GM12864 (cell line): ENCODE measurements around the gene SLC1A5.

Experiments used
- DNase-seq: peaks from one replicate; pipeline ENCODE4 v3.0.0-alpha.2; 2011; ENCODE audit warnings: low read depth
- H3K4me3 ChIP-seq: 2 replicates; pipeline ENCODE4 v1.5.1; 2011; ENCODE audit warnings: mild to moderate bottlenecking, low read depth, low read length, control low read depth
- CTCF ChIP-seq: IDR thresholded peaks from 2 replicates; pipeline ENCODE4 v1.5.1; 2011; ENCODE audit warnings: low read depth, mild to moderate bottlenecking, moderate library complexity, low read length, control low read depth, inconsistent platforms; ENCODE audit errors: missing control alignments

The SLC1A5 gene

GRCh38 chr19:46788262-46788967 is at the start of gene SLC1A5:
TSS of gene SLC1A5 (minus strand) at chr19:46788594. CDS start at chr19:46787965, 629 bp downstream.
- no peak for TF ChIP-seq CTCF
- peak; percentile 90 for DNase-seq
- H3K4me3 ChIP-seq = peak within 1 kb of the TSS; percentile 94

- no peak for TF ChIP-seq CTCF
- H3K4me3 ChIP-seq = no peak overlapping the region
- no peak for DNase-seq
Observed at GRCh38 chr19:46838160-46838559, 49.8 kb upstream of the SLC1A5 start.

DNA sequence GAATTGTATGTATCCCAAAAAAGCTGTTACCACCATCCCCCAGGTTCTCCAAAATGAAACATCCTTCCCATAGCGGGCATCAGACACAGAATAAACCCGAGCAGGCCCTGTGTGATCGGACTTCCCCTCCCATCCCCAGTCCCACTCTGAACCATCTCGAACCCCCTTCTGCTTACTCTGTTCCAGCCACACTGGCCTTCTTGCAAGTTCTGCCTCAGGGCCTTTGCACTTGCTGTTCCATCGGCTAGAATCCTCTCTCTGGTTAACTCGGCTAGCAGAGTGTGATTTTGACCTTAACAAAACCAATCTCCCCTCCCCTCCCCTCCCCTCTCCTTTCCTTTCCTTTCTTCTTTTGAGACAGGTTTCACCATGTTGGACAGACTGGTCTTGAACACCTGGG is 46.6 kb upstream of the SLC1A5 start:
- no peak for TF ChIP-seq CTCF

GRCh38 chr19:46834121-46834520 is 45.7 kb upstream of the SLC1A5 start:
- TF ChIP-seq CTCF = no peak
- no peak overlapping the region for H3K4me3 ChIP-seq
- no peak for DNase-seq

More for the DNA sequence above, 46.6 kb upstream of the SLC1A5 start:
- no peak for DNase-seq
- H3K4me3 ChIP-seq = no peak overlapping the region

DNA sequence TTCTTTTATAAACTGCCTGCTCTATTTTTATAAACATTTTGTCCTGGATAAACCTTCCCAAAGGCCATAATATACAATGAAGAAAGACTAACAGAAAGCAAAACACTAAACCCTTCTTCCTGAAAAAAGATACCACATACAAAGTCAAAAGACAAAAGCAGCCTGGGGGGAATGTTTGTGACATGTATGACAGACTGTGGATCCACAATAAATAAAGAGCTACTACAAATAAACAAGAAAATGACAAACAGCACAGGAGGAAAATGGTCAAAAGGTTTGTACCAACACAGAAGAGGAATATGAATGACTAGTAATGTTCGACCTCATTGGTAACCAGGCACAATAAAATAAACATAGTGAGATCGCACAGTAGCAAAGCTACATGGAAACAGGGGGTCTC is 42.5 kb upstream of the SLC1A5 start:
- no peak for DNase-seq
- H3K4me3 ChIP-seq = no peak overlapping the region
- TF ChIP-seq CTCF = no peak

- TF ChIP-seq CTCF = no peak
- H3K4me3 ChIP-seq = no peak overlapping the region
- DNase-seq = no peak
Observed at GRCh38 chr19:46828484-46828883, 40.1 kb upstream of the SLC1A5 start.

- H3K4me3 ChIP-seq = no peak overlapping the region
- DNase-seq = no peak
- TF ChIP-seq CTCF = no peak
Observed at GRCh38 chr19:46825731-46826055, 37.3 kb upstream of the SLC1A5 start.
